Non-pigmented ciliary epithelial cell (primary cell): Measurements from ENCODE around the gene ZCCHC12.
"Not testable (repeated sequence)": the region's sequence is repeated elsewhere in the genome, so short reads cannot be mapped to it uniquely, and the experiment has no call there.

Source experiments
- DNase-seq: peaks from one replicate; pipeline ENCODE4 v3.0.0-alpha.2; 2010; ENCODE audit warnings: low read depth

Gene ZCCHC12

DNA sequence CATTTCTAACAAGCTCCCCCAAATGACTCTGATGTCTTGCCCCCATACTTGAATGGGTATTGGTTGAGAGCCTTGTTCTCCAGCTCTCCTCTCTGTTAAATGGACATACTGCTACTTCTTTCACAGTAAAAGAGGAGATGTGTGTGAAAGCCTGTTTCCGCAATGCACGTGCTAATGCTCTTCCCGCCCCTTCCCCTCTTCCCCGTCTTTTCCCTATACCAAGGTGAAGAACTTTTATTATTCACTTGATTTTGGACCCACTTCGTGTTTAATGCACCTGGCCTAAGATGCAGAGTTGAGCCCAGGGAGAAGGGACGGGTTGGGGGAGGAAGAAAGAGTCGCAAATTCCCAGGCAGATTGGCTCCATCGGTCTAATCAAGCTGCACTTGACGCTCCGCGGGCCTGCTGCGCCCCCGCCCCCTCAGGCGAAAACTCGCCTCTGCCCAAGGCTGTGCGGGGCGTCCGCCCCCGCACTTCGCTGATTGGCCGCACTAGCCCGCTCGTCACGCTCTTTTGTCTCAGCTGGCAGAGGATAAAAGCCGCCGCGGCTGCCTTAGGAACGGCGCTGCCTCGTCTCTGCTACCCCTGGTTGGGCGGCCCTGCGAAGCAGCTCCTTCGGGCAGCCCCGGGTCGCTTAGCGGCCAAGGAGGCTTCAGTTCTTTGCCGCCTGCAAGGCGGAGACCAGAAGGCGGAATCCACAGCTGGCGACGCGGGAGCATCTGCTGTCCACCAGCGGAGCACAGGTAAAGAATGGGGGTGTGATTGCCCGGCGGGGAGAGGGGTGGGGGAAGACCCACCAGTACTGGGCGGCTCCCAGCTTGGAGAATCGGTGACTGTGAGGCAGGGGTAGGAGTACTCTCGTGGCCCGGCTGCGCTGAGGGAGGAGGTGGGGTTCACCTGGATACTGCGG is at the start of gene ZCCHC12:
ZCCHC12 (plus strand) TSS at position 562 of the 910 bp plus-strand sequence. CDS start 1,421 bp downstream, outside the sequence.
- no peak for DNase-seq

DNA sequence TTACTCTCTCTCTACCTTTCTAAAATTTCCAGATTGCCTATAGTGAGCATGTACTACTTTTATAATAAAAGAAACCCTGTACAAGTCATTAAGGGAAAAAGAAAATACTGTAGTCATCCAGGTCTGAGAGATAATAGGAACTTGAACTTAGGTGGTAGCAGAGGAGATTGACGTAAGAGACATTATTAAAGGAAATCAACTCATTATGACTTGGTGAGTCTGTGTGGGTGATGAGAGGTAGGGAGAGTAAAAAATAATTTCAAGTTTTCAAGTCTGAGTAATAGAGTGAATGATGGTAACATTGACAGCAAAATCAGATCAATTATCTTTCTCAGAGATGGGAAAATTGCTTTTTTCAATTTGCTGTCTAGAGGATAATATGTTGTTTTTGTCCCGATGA is 44.0 kb upstream of the ZCCHC12 start:
- DNase-seq = no peak

DNA sequence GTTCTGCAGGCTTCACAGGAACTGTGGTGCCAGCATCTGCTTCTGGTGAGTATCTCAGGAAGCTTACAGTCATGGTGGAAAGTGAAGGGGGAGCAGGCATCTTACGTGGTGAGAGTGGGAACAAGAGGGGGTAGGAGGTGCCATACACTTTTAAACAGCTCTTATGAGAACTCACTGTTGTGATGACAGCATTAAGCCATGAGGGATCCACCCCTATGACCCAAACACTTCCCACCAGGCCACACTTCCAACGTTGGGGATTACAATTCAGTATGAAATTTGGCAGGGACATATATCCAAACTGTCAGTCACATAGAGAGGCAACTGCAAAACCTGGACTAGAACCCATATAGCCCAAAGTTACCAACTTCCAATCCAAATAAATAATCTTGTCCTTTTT is 43.1 kb upstream of the ZCCHC12 start:
- no peak for DNase-seq

DNA sequence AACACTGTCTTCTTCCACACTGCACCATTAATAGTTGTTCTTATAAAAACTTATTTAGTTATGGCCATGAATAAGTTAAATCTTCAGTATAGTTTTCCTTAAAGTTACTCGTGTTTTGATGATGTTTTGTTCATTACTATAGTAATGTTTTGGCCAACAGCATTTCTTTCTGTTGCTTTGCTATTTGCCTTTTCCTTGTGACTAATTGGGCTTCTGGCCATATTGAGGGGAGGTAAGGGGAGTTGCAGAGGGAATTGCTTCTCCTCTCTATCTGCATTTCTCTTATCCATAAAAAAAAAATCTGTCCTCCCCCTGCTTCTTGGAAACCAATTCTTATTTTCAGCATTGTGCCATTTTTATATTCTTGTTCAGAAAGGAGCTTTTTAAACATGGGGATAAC is 42.7 kb upstream of the ZCCHC12 start:
- no peak for DNase-seq

DNA sequence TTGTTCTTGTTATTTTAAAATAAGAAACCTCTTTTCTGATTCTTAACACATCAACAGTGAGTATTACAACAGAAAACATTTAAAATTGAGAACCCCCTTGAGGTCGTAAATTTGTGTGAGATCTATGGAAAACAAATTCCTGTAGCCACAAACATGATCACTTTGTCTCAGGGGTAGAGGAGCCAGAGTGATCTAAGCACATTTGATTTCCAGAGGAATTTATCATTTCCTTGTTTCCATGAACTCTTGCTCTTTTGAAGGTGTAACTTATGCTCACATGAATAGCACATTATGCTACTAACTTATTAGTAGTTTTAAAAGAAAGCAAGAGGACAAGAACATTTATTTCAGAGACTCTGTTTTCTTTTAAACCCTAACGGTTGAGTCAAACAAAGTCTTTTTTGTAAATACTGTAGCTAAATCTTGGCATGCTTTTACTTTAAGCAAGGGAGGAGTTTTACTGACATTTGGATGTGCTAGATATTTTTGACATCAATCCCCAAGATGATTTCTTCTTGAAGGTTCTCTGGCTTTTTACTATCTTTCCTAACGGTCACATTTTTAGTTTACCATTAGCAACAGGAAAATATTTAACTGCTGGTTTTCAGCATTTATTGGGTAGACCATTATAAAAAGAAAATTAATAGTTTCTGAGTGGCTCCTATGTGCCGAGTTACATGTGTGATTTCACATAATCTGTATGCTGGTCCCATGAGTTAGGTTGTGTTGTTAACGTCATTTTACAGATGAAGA is 27.9 kb upstream of the ZCCHC12 start:
- no peak for DNase-seq

DNA sequence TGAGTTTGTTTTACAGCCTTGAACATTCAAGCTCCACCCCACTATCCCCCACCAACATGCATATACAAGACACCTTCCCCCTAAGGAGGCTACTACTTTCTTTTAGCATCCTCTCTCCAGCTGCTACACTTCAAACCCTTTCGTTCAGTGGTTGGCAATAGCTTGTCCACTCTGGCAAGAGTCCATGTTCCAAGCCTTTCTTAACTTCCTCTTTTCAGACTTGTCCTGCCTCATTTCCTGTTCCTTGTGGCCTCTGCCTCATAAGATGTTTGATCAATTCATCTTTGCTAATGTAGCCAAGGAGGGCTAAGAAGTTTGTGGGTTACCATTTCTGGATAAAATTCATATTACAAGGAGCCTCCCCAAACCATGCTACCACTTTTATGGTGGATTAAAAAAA is 20.8 kb upstream of the ZCCHC12 start:
- no peak for DNase-seq

DNA sequence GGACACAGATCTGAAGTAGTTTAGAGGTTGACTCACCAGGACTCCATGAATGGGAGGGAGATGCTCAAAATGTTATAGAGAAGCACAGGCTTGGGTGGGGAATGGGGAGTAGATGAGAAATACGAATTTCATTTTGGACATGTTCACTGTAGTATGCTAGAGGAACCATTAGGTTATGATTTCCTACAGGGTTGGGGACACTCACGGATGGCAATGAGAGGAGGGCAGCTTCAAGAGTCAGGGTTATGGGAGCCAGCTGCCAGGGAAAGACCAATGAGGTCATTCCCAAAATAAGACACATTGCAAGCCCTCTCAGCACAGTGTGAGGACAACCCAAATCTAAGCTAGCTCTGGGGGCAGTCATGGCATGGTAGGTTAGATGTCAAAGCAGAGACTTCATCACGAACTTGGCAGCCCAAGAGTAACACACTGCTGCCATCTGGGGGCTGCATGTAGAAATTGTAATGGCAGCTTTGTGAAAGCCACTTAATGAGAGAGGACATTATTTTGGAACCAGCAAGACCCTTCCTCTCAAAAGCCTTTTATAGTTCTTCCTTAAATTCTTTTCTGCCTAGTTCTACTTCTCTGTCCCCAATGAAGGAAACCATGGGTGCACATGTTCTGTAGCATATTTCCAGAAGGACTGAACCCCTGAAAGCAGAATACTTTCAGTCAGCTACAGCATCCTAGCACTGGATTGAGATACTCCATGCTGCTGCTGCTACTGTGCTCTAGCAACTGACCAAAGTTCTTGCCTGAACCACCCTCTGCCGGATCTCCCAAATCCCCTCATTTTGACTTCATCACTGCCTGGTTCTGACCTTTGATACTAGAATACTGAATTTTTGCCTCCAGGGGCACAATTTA is 16.2 kb upstream of the ZCCHC12 start:
- no peak for DNase-seq

DNA sequence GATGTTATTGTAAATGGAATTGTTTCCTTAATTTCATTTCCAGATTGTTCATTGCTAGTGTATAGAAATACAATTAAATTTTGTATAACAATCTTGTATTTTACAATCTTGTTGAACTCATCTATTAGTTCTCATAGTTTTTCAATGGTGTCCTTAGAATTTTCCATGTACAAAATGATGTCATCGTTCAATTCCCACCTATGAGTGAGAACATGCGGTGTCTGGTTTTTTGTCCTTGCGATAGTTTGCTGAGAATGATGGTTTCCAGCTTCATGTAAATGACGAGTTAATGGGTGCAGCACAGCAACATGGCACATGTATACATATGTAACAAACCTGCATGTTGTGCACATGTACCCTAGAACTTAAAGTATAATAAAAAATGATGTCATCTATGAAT is 6.4 kb upstream of the ZCCHC12 start:
- not testable (repeated sequence) for DNase-seq

DNA sequence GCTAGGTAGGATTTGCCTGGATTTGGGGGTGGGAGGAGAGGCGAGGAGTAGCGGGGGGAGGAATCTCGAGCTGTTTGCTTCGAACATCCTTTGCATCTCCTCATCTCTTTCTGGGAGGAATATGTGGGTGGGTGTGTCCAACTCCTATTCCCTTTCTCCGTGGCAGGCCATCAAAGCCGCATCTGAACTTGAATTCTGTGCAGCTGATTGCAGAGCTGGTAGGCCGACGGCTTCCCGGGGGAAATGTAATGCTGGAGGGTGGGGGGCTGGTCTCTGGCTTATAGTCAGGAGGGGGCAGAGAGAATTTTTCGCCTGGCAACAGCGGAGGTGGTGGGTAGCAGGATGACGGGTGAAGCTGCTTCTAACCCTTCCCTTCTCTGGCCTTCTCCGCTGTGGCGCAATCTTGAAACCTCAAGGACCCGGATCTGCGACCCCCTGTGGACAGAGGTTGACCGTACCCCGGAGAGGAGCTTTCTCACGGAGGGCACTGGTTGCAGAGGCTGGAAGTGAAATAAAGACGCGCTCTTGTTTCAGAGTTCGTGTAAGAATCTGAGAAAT is 628 bp downstream of the ZCCHC12 start:
- DNase-seq = no peak

DNA sequence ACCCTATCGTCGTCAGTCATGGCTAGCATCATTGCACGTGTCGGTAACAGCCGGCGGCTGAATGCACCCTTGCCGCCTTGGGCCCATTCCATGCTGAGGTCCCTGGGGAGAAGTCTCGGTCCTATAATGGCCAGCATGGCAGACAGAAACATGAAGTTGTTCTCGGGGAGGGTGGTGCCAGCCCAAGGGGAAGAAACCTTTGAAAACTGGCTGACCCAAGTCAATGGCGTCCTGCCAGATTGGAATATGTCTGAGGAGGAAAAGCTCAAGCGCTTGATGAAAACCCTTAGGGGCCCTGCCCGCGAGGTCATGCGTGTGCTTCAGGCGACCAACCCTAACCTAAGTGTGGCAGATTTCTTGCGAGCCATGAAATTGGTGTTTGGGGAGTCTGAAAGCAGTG is 1.6 kb downstream of the ZCCHC12 start:
- DNase-seq = no peak

DNA sequence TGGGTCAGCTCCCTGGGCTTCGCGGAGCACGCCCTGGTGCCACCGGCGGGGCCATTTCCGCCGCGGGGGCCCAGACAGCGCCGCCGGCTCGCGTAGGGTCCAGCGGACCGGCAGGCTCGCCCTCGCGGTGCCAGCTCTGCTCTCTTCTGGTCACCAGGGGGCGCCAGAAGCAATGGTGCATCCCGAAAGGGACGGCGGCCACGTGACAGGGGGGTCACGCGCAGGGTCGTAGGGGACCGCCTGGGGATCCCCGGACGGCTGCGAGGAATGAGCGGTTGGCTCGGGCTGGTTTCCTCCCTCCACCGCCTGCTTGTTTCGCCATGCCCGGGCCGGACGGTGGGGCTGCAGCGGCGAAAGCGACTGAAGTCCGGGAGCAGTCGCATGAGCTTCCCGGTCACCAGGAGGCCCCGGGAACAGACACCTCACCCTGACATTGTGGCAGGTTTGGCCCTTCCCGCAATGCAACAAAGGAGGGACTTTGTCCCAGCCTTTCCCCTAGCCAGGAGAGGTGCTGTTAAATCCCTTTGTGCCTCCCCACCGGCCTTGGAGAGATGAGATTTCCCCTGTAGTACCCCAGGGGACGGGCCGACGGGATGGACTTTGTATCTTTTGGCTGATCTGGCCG is 15.8 kb downstream of the ZCCHC12 start:
- no peak for DNase-seq

DNA sequence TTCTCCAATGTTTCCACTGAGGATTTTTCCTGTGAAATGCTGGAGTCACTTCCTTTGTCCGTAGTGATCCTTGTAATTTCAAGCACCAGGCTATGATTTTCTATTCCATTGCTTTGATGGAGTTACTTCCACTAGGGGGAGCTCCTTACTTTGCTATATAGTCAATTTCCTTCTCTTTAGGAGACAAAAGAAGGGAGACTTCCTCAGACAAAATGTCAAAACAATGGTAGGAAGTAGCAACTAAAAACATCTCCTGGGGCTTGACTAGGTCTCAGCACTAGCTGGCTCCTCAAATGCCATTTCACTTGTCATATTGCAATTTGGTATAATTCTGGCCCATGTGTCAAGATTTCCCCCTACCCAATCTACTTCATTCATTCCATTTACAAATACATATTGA is 24.1 kb downstream of the ZCCHC12 start:
- no peak for DNase-seq

DNA sequence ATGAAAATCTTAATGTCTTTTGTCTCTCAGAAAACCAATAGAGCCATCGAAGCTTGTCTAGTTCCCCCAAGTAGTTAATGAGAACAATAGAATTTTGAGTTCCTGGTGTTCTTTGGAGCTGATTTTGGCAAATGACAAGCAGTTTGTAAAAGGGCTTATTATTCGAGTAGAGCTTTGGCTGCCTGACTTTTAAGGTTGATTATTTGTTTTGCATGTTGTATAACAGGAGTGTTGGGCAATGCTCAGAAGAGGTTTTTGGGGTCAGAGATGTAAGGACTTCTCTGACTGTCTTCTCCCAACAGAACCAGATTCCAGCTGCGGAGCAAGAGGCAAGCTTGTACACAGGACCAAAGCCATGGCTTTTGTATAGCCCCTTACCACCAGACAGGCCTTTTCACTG is 30.0 kb downstream of the ZCCHC12 start:
- no peak for DNase-seq

DNA sequence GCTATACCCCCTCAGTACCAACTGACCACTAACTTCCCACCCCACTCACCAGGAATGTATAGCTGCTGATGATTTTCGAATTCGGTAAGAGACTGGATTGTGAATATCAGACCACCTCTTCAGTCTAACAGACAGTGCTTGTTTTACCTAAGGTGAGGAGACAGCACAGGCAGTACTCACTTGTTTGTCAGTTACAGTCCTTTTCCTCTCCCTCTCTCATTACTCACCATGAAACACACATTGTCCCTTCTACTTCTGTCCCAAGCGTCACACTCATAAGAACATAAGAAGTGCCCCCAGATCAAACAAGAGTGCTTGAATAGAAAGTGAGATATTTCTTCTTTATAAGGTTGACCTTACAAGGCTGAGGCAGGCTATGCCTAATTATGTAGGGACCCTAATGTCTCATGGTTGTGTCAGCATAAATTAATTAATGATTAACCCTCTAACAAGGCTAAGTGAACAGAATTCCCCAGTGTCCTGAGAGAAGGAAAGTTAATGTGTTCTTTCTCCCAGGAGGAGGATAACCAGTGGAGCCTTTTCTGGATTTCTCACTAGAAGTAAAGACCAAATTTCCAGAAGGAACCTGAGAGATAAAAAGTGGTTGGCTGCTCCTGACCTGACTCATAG is 32.2 kb downstream of the ZCCHC12 start:
- DNase-seq = no peak

DNA sequence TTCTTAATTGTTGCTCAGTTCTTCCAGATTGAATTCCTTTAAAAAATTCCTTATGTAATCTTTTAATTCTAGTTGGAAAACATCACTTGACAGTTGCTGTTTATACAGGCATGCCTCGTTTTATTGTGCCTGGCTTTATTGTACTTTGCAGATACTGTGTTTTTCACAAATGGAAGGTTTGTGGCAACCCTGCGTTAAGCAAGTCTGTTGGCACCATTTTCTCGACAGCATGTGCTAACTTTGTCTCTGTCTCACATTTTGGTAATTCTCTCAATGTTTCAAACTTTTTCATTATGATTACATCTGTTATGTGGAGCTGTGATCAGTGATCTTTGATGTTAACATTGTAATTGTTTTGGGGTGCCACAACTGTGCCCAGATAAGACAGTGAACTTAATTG is 33.4 kb downstream of the ZCCHC12 start:
- DNase-seq = no peak

DNA sequence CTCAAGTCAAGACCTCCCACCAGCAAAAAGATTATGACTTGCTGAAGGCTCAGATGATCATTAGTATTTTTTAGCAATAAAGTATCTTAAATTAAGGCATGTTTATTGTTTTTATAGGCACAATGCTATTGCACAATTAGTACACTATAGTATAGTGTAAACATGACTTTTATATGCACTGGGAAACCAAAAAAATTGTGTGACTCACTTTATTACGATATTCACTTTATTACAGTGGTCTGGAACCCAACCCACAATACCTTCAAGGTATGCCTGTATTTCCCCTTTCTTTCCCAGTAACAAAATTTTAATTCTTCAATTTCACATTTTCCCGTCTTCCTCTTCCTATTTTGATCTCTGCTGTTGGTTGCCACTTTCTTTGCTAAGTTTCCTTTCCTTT is 37.7 kb downstream of the ZCCHC12 start:
- no peak for DNase-seq

DNA sequence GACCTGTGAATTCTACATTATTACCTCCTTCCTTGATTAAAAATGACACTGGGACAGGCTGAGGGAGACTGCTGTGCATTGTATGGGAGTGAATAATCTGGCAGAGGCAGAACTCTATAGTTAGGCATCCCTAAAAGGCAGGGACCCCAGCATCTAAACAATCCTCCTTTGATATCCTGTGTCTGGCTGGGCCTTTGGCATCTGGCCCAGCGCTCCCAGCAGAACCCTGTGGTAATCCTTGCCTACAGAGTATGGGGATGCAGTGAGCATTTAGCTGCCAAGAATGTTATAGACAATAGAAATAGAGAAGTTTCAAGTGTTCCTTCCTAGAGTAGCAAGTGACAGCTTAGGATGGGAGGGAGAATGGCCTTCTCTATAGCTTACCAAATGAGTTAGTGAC is 38.5 kb downstream of the ZCCHC12 start:
- DNase-seq = no peak

DNA sequence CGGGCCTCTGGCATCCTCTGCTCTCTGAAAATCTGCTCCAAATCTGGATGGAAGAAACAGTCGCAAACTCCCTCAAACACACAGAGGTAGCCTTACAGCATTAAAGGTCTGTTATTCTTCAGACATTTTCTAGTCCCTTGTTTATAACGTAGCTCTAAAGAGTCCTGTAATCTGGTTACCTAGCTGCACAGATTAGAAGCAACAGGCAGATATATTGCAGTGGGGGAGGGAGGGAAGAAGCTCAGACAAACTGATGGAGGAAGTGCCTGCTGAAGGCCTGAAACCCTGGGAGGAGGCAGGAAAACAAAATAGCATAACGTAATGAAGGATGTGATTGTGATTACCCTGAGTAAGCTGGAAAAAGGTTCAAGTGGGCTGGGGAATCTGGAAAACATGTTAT is 39.4 kb downstream of the ZCCHC12 start:
- DNase-seq = no peak

DNA sequence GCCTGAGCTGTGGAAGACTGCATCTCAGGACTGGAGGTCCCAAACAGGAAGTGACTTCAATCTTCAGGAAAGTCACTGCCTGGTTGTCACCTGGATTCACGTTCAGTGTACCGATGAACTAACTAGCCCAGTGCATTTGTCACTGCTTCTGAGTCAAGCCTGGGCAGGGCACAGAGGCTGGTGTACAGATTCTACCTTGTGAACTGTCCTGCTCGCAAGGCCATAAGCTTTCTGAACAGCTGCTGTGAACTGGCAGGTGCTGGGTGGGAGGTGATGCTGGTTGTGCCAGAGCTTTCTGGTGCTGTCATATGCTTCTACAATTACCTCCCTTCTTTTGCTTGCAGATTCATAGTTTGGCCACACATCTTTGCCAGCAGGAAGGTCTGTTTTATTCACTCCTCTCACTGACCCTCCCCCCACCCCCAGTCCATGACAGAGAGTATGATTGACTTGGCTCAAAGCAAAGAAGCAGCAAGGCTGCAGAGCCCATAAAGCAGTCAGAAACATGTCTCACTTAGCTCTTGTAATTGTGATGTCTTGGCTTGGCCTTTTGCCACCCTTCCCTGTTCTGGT is 40.5 kb downstream of the ZCCHC12 start:
- DNase-seq = no peak

DNA sequence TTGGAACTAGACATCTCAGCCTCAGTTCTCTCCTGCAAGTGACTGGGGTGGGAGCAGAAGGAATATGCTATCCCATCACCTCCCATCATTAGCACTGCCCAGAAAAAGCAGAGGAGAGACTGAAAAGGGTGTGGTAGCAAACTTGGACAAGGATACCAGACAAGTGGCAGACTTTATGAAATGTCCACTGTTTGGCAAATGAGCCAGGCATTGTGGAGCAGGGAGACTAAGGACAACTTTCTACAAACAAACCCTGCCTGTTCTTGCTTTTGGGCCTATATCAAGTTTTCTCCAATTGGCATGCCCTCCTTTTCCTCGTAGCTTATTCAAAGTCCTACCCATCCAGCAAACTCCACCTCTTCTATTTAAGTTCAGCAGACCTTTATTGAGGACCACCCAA is 41.6 kb downstream of the ZCCHC12 start:
- DNase-seq = no peak

DNA sequence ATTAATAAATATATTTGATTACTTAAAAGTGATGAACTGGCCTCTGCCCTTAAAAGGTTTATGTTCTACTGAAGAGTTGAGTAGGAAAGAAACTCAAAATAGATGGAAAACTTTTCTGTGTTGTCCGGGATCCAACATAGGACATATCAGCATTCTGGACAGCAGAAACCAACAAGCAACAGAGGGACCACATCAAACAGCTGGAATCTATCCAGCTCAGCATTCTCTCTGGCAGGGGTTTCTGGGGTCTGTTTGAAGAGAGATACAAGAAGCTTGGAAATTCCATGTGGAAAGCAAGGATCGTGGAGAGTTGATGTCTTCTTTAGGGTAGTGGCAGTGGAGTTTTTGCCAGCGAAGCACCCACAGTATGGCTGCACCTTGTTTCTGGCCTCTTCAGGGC is 43.6 kb downstream of the ZCCHC12 start:
- DNase-seq = no peak
